Measurements from ENCODE around the gene ABCC2. TPM values are rescaled to one million over a fixed set of nuclear protein-coding genes. Genes with fewer than 3 reads are reported as not detected.

The ABCC2 gene
- total and polyA plus RNA-seq, 9 of the 15 experiments (the other 6 are each of a cell fraction or from before 2014, with no cell fraction given) = 0.03 to 0.18 (median 0.10) TPM; not detected in 1

- H3K27me3 ChIP-seq (ENCODE audit: control insufficient read depth in 2 of 2, insufficient read depth in 2 of 2, low read length in 2 of 2) = no peaks in the 10 kb centered on the region
- no peak overlapping the region for H3K27ac ChIP-seq (ENCODE audit: extremely low read depth, low read depth, low read length)
- no peak for TF ChIP-seq CREB3L1 (IDR thresholded peaks at IDR 0.05; ENCODE audit: borderline replicate concordance, low read depth)
- H3K79me2 ChIP-seq (ENCODE audit: control insufficient read depth, insufficient read depth, low read length) = no peaks in the 10 kb centered on the region
- ChIA-PET POLR2A (no interaction called here), CTCF (ENCODE audit: low intra/inter-chr PET ratio) (no interaction called here)
- H4K20me1 ChIP-seq (replicated peaks; ENCODE audit: control insufficient read depth, insufficient read depth, low read length) = no peaks in the 10 kb centered on the region
- no peaks in the 10 kb centered on the region for H3K9me3 ChIP-seq (replicated peaks; ENCODE audit: control insufficient read depth, insufficient read depth, low read depth, low read length)
- in situ Hi-C loops (cut with MboI) (no loop called here), intact Hi-C loops (cut with micrococcal nuclease) (no loop called here)
- H3K4me2 ChIP-seq (ENCODE audit: insufficient read depth, low read length) = no peak overlapping the region
- H3K4me1 ChIP-seq (replicated peaks in 1 of 2; ENCODE audit: control insufficient read depth in 2 of 2, insufficient read depth in 2 of 2, low read length in 2 of 2) = no peaks in the 10 kb centered on the region
- H3K9ac ChIP-seq (ENCODE audit: insufficient read depth in 1 of 2, low read depth in 2 of 2, low read length in 2 of 2) = no peak overlapping the region
- no peak for FAIRE-seq
- H3K36me3 ChIP-seq (ENCODE audit: control insufficient read depth, insufficient read depth, low read length) = peaks cover 66% of the 10 kb centered on the region; the same call in 1 of the 3 replicates
- no peak overlapping the region for H2AFZ ChIP-seq (ENCODE audit: low read depth, low read length)
- ATAC-seq = no peak
- no peaks in the 10 kb centered on the region for H3K9me1 ChIP-seq (ENCODE audit: control insufficient read depth, insufficient read depth, low read length)
- no TSS peak for BruUV-seq (replicated peaks)
- H3K4me3 ChIP-seq = no peak overlapping the region
- DNase-seq (ENCODE audit: extremely low read depth in 1 of 4, low spot score in 3 of 4) = no peak
Observed at GRCh38 chr10:99750641-99751040, 31.8 kb upstream of the ABCC2 start.

DNA sequence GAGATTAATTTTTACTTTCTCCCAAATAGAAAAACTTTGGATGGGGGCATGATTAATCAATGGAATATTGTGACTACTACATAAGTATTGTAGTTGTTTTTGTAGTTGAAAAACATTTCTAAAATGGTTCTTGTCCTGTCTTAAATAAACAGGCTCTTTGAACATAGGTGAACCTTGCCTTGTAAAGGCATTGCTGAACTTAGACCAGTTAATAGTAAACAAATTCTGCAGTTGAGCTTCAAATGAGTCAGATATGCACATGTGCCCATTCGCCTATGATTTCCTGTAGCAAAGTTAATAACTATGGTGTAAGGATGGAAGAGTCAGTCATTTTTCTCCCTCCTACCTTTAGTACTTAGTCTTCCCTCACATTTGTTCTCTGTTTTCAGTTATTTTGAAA, 27.8 kb upstream of the ABCC2 start:
- Histone ChIP-seq H2AFZ (ENCODE audit: low read depth, low read length) (no peak overlapping the region), H3K4me2 (ENCODE audit: insufficient read depth, low read length) (no peak overlapping the region), H3K27me3 (ENCODE audit: control insufficient read depth in 2 of 2, insufficient read depth in 2 of 2, low read length in 2 of 2) (no peaks in the 10 kb centered on the region), H3K27ac (ENCODE audit: extremely low read depth, low read depth, low read length) (no peak overlapping the region), H3K4me3 (no peak overlapping the region), H3K36me3 (ENCODE audit: control insufficient read depth, insufficient read depth, low read length) (peaks cover 63% of the 10 kb centered on the region), H3K79me2 (ENCODE audit: control insufficient read depth, insufficient read depth, low read length) (no peaks in the 10 kb centered on the region), H4K20me1 (replicated peaks; ENCODE audit: control insufficient read depth, insufficient read depth, low read length) (no peaks in the 10 kb centered on the region), H3K9me1 (ENCODE audit: control insufficient read depth, insufficient read depth, low read length) (no peaks in the 10 kb centered on the region), H3K9ac (ENCODE audit: insufficient read depth in 1 of 2, low read depth in 2 of 2, low read length in 2 of 2) (no peak overlapping the region), H3K4me1 (replicated peaks in 1 of 2; ENCODE audit: control insufficient read depth in 2 of 2, insufficient read depth in 2 of 2, low read length in 2 of 2) (no peaks in the 10 kb centered on the region), H3K9me3 (replicated peaks; ENCODE audit: control insufficient read depth, insufficient read depth, low read depth, low read length) (no peaks in the 10 kb centered on the region)
- no TSS peak for BruUV-seq (replicated peaks)
- ChIA-PET POLR2A (no interaction called here), CTCF (ENCODE audit: low intra/inter-chr PET ratio) (no interaction called here)
- FAIRE-seq (no peak), ATAC-seq (no peak), DNase-seq (ENCODE audit: extremely low read depth in 1 of 4, low spot score in 3 of 4) (no peak)
- in situ Hi-C loops (cut with MboI) = no loop called here
- intact Hi-C loops (cut with micrococcal nuclease) = no loop called here
- whole genome bisulfite sequencing (ENCODE audit: insufficient coverage, low coverage, missing lambda C conversion rate) = 87% methylated on average over 1 of the region's 1 CpG
- no peak for TF ChIP-seq GMEB1 (CRISPR knock-in tag; IDR thresholded peaks at IDR 0.05)
- TF ChIP-seq RERE (CRISPR knock-in tag; IDR thresholded peaks at IDR 0.05; ENCODE audit: borderline replicate concordance) = no peak
- TF ChIP-seq, protein P1, sequence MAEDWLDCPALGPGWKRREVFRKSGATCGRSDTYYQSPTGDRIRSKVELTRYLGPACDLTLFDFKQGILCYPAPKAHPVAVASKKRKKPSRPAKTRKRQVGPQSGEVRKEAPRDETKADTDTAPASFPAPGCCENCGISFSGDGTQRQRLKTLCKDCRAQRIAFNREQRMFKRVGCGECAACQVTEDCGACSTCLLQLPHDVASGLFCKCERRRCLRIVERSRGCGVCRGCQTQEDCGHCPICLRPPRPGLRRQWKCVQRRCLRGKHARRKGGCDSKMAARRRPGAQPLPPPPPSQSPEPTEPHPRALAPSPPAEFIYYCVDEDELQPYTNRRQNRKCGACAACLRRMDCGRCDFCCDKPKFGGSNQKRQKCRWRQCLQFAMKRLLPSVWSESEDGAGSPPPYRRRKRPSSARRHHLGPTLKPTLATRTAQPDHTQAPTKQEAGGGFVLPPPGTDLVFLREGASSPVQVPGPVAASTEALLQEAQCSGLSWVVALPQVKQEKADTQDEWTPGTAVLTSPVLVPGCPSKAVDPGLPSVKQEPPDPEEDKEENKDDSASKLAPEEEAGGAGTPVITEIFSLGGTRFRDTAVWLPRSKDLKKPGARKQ (CRISPR knock-in tag; IDR thresholded peaks at IDR 0.05) = no peak
